ENCODE measurements around the gene DLG4.

The DLG4 gene

DNA sequence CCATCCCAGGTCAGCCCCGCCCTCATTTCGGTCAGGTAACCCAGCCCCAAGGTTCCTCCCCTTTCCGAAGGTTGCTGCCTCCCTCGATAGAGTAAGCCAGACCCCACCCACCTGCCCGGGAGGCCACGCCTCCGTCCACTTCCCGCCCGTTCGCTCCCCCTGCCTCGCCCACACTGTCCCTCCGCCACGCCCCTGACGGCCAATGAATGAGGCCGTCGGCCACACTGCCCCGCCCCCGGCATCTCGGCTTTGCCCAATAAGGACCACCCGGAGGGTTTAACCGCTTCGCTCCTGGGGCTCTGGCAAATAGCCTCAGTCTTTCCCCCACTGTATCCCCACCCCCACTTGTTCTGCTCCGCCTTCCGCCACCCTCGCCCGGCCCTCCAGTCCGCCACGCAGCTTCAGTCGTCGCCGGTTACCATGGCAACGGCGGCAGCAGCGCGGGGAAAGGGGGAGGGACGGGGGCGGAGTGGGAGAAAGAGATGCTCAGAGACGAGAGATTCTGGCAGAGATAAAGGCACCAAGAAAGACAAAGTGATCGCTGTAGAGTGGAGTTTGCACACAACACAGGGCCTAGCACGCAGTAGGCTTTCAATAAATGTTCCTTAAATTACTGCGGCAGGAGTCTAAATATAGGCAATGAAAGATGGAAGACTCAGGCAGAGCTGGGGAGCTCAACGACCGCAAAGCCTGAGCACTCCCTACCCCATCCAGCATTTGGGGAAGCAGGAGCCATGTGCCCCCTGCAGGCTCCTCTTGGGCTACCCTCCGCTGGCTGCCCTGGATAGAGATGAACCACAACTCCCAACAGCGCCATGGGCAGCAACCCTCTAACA lies 5.1 kb downstream of the DLG4 start:
- peak; percentile 99 for DNase-seq (ENCODE audit: low spot score)

DNA sequence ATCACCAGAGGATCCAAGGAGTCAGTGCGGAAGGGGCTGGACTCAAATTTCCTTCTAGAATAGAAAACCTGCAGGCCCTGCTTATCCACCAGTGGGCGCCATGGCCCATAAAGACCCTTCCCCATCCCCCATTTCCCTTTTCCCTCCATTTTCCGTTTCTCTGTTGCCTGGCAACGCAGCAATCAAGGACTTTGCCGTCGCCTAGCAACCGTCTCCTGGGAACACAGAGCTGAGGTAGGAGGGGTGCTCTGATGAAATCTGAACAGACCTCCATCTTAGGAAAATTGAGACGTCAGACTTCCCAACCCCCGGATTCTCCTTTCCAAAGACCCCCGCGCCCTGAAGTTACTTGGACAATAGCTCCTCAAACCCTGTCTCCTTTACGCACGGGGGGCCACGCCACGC lies 5.7 kb downstream of the DLG4 start:
- DNase-seq (ENCODE audit: low spot score) = peak; percentile 80

DNA sequence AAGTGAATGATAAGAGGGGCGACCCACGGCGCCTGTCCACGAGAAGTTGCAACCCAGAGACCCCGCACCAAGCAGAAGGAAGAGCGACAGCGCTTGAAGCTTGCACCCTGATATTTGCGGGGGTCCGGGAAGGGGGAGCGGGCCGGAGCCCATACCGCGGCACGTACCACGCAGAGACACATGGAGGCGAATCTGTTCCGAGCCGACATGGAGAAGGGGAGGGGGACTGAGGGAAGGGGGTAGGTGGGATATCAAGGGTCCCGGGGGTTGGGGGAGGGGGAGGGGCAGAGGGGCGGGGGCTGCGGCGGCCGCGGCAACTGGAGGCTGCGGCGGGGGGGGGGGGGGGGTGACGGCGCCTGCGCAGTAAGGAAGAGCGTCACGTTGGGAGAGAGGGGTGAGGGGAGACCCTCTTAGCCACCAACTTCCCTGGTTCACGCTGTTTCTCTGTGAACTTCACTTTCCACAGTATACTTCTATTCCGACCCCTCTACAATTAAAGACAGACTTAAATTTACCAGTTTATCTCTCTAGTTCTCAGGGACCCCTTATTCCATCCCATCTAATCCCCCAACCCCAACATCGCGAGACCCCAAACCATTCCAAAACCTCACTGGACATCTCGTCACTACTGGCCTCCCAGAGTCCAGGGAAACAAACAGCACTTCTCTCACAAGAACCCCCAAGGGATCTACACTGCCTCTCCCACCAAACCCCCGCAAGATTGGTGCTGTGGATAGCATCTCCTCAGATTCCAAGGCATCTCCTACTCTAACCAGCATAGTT lies 8.0 kb downstream of the DLG4 start:
- no peak for DNase-seq (ENCODE audit: low spot score)

DNA sequence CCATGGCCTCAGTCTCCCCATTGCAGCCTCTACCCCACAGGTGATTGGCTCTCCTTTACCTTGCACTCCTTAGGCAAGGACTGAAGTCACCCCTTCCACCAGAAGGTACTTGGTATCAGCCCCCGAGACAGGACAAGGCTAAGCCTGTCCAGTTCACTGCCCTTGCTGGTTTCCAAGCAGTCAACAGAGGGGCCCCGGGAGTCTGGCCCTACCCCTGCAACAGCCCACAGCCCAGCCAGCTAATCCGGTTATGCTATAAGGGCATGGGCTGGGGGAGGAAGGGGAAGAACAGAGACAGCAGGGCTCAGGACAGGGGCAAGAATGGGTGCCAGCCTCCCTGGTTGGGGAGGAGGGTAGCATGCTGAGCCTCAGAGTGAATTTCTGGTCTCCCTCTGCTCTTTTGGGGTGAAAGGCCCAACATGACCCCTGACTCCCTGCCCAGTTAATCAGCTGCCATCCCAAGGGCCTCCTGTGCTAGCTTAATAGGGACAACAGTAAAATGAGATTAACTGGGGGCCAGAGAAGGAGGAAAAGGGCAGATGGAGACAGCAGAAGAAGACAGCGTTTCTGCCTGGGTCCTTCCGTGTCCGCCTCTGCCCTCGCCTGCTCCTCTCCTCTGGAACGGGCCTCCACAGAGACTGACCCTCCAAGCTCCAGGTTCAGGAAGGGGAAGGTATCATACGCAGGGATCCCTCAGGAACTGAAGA lies 10.7 kb downstream of the DLG4 start:
- no peak for DNase-seq (ENCODE audit: low spot score)

DNA sequence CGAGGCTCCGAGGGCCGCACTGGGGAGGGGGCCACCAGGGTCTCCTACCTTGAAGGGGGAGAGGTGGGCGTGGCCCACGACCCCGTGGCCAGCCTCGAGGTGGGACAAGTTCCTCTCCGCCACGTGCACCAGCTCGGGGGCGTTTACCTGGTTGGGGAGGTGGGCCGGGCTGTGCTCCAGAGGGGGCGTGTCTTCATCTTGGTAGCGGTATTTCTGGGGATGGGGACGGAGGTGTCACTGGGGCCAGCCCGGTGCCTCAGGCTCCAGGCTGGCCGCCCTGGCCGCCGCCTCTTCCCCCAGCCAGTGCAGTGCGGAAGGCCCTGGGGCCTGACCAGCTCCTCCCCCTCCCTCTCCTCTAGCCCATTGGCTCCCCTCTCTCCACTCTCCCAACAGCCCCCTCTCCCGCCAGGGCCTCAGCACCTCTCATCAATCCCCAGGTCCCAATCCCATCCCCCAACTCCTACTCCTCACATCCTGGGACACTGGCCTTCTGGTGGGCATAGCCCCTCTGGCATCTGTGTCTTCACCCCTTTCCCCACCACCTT lies 11.5 kb downstream of the DLG4 start:
- DNase-seq (ENCODE audit: low spot score) = no peak

DNA sequence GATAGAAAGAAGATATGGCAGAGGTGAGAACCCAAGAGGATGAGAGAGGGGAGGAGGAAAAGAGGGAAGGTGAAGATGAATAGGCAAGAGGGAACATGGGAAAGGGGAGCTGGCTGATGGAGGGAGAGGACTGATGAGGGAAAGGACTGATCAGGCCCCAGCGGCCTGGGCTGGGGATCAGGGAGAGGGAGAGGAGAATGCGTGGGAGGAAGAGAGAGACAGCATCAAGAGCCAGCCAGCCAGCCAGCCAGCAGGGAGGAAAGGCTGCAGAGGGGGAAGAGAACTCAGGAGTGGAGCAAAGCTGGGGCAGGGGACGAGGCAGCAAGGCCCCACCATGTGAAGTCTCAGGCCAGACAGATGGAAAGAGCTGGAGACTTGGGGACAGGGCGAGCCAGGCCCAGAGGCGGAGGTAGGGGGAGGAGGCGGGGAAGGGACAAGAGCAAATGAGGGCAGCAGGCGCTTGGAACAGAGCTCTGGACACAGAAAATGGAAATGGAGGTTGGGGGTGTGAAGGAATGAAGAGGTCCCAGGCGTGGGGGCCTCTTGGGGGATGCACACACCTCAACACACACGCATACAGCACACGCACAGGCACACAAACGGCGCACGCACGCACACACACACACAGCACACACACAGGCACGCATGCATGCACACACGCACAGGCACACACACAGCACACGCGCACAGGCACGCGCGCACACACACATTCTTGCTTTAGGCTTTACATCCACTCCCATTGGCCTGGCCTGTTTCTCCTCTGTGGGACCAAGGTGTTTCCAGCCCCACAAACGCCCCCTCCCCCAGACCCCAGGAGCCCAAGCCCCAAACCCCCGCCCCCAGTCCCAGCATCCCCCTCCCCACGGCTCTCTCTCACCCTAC lies 12.3 kb downstream of the DLG4 start:
- no peak for DNase-seq (ENCODE audit: low spot score)

DNA sequence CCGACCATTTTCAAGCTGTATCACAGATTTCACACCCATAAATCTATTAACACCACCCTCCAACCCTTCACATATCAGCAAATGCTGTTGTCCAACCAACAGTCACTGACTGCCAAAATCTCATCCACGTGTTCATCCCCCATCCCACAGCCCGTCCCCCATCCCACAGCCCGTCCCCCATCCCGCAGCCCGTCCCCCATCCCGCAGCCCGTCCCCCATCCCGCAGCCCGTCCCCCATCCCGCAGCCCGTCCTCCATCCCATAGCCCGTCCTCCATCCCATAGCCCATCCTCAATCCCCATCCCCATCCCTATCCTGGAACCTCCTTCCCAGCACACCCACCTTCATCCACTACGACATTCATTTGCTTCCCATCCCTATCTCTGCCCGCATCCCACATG lies 14.1 kb downstream of the DLG4 start:
- DNase-seq (ENCODE audit: low spot score) = no peak

DNA sequence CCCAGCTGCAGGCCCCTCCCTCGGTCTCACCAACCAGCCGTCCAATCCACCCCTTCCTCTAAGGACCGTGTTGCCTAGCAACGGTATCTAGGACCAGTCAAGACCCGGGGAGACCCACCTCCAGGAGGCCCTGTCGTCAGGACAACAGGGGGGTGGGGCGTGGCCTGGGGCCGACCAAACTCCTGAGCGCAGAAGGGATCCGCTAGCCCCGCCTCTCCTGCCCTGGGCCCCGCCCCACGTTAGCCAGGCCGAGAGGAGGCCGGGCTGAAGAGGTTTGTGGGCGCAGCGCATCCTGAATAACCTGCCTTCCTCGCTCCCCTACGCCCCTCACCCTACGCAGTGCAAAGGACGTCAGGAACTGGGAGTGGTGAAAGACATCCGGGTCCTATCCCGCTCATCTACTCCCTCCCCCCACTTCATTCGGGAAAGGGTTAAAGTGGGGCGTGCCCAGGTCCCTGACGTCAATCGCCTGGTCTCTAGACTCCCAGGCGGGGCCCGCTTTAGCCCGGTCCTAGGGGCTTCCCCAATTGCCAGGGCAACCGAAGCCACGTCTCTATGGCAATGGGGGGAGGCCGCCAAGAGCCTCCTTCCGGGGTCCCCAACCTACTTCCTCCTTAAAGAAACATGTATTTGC lies 14.7 kb downstream of the DLG4 start:
- DNase-seq (ENCODE audit: low spot score) = peak; percentile 72

DNA sequence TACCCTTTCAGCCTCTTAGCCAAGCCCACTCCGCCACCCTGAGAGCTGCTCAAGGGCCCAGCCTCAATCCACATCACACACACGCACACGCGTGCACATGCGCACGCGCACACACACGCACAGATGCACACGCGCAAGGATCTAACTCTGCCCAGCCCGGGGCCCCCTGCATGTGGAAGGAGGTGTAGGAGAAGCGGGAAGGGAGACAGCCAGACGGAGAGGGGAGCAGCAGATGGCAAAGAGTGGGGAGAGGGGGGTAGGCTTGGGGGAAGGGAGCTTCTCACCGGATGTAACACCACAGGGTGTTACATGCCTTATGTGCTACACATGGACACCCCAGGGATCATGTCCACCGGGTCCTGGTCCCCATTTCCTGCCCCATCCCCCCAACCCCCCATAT lies 15.3 kb downstream of the DLG4 start:
- no peak for DNase-seq (ENCODE audit: low spot score)

DNA sequence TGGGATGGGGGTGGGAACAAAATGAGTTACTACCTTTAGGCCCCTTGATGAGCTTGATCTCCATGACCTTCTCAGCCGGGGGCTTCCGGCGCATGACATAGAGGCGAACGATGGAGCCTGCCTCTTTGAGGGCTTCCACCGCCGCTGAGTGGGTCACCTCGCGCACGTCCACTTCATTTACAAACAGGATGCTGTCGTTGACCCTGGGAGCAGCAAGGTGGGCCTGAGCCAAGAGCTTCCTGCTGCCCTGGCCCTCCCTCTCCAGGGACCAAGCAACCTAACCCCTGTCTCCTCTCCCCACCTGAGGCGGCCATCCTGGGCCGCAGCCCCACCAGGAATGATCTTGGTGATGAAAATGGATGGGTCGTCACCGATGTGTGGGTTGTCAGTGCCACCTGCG lies 16.2 kb downstream of the DLG4 start:
- no peak for DNase-seq (ENCODE audit: low spot score)

DNA sequence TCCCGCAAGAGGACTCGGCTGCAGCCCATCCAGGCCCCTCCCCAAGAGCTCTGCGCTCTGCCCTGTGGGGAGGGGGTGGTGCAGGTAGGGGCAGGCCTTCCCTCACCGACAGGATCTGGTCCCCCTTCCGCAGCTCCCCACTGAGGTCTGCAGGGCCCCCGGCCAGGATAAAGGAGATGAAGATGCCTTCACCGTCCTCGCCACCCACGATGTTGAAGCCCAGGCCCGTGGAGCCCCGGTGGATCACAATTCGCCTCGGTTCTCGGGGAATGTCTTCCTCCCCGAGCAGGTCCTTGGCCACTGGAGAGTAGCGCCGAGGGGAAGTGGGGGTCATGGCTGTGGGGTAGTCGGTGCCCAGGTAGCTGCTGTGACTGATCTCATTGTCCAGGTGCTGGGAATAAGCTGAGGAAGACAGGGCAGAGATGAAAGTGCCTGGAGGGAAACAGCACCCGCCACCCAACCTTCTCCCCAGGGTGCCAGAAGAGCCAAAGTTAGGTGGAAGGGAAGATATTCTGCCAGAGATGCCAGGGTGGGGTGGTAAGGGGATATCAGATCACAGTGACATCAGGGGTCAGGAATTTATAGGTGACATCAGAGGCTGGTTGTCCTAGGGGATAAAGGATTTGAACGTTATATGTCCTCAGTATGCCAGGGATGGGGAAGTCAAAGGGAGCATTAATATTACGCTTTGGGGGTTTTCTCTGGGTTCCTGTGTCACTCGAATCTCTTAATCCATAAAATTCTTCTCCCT lies 22.8 kb downstream of the DLG4 start:
- no peak for DNase-seq (ENCODE audit: low spot score)

DNA sequence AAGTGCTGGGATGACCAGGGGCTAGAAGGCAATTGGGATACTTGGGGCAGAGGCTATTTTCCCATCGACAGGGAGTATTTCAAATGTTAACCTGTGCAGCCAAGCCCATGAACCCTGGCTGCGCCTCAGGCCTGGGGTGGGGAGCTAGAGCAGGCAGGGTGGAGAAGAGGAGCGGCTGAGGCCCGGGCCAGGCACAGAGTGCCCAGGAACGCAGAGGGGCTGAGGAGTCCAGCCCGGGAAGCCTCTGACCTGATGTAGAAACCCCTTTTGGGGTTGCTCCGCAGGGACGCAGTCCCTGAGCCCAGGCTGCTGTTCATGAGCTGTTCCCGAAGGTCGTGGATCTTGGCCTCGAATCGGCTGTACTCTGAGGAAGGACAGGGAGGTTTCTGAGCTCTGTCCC lies 23.7 kb downstream of the DLG4 start:
- DNase-seq (ENCODE audit: low spot score) = no peak

DNA sequence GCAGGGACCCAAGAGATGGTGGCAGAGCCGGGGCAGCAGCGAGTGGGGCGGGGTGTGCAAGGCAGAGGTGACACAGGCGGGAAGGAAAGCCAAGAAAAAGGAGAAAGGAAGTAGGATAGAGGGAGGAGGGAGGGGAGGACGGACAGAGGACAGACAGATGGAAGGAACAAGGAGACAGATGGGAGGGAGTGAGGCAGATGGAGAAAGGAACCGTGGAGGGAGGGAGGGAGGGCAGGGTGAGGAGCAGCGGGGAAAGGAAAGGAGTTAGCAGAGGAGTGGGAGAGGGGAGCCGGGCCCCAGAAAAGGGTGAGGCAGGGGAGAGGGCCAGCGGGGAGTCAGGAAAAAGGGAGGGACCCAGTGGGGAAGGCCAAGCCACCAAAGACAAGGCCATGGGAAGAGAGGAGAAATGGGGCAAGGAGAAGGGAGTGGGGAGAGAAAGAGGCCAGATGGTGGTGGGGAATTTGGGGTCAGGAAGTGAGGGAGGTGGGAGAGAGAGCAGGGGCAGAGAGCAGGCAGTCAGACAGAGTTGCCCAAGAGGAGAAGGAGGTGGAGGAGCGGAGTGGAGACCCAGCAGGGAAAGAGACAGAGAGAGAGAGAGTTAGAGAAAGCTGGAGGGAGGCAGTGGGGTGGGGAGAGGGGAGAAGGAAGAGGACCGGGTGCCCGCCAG lies 27.2 kb downstream of the DLG4 start:
- DNase-seq (ENCODE audit: low spot score) = no peak

DNA sequence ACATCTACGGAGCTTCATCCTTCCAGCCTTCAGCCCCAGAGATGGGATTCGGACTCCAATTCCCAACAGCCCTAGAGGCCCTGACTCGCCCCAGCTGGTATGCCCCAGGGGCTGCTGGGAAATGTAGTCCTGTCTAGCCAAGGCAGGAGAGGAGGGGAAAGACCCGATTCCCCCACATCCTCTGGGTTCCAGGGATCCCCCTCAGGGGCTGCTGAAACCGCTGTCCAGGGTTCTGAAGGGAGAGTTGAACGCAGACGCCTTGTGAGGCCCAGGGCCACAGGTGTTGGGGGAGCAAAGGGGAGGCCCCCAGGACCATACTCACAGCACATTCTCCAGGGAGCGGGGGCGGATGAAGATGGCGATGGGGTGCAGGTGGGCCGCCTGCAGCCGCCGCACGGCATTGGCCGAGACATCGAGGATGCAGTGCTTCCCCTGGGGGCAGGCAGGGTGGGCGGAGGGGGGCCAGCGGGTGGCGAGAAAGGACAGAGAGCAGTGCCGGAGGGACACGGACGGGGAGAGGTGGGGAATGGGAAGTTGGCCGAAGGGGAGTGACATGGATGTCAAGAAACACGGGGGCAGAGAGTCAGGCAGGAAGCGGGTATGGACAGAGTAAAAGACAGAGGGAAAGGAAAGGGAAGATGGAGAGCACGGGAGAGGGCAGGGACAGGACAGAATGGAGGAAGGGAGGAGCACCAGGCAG lies 27.9 kb downstream of the DLG4 start:
- DNase-seq (ENCODE audit: low spot score) = peak; percentile 67

DNA sequence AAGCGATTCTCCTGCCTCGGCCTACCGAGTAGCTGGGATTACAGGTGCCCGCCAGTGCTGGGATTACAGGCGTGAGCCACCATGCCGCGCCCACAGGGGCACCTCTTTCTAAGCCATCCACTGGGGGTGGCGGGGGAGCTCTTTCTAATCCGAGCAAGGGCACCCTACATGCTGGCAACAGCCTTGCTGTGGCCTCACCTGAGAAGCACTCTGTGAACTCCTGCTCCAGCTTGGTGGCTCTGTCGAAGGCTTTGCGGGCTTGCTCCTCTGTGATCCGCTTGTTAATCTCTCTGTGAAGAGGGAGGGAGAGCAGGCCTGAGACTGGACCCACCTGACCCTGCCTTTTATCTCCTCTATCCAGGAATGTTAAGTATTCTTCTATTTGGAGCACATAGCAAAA lies 28.6 kb downstream of the DLG4 start:
- no peak for DNase-seq (ENCODE audit: low spot score)

DNA sequence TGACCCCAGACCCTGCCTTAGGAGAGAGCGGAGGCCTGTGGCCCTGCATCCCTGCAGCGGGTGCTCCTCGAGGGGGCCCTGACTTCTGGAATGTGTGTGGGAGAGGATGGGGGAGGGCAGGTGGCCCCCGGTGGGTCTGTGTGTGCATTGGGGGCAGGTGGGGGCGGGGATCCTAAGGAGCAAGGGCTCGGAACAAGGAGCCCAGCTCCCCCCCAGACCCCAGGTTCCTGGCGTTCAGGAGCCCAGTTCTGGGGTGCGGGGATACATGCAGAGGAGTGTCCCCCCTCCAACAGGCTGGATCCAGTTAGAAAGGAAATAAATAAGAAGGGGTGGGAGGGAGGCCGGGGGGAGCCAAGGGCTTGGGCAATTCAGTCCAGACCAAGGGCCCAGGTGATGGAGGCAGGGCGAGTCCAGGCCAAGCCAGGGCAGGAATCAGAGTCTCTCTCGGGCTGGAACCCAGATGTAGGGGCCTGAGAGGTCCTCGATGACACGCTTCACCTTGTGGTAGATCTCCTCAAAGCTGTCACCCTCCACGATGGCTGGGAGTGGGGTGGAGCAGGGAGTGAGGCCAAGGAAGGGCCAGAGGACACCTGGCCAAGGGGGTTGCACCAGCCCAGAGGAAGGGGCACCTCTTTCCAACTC lies 29.2 kb downstream of the DLG4 start:
- DNase-seq (ENCODE audit: low spot score) = no peak

DNA sequence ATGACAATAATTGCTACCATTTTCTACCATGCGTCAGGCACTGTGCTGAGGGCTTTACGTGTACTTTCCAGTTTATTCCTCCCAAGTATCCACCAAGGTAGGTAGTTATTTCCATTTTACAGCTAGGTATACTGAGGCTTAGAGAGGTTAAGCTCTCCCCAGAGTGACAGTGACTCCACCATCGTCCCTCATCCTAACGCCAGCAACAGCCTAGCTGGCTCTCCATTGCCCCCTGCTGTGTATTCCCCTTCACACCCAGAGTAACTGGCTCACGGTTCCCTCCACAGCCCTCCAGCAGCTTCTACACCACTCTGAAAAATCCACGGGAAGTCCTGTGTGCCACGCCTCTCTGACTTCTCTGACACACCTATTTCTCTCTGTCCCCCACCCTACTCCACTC lies 33.4 kb downstream of the DLG4 start:
- no peak for DNase-seq (ENCODE audit: low spot score)

DNA sequence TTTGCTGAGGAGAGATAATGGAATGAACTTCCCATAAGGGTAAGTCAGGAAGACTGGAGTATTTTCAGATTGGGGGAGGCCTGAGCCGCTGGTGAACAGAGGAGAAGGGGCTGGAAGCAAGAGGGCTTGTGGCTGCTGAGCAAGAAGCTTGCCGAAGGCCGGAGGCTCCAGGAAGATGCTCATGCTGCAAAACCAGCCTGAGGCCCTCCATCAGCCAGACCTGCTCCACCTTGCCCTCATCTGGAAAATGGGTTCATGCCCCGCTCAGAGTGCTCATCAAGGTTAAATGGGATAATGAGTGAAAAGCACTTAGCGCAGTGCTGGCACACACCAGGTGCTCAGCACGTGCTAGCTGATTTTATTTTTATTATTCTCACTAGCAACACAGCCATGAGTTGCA lies 35.0 kb downstream of the DLG4 start:
- no peak for DNase-seq (ENCODE audit: low spot score)

DNA sequence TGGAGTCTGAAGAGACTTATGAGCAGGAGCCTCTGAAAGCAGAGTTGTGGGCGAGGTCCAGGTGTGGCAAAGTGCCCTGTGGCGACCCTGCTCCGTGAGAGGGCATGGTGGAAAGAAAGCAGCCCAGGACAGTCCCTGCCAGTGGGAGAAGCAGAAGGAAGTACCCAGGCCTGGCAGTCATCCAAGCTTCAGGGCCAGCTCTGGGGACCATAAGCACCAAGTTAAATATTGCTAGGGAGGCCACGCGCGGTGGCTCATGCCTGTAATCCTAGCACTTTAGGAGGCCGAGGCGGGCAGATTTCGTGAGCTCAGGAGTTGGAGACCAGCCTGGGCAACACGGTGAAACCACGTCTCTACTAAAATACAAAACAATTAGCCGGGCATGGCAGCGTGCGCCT lies 35.5 kb downstream of the DLG4 start:
- DNase-seq (ENCODE audit: low spot score) = no peak
